ENCODE results near the gene AQP6.

The AQP6 gene

DNA sequence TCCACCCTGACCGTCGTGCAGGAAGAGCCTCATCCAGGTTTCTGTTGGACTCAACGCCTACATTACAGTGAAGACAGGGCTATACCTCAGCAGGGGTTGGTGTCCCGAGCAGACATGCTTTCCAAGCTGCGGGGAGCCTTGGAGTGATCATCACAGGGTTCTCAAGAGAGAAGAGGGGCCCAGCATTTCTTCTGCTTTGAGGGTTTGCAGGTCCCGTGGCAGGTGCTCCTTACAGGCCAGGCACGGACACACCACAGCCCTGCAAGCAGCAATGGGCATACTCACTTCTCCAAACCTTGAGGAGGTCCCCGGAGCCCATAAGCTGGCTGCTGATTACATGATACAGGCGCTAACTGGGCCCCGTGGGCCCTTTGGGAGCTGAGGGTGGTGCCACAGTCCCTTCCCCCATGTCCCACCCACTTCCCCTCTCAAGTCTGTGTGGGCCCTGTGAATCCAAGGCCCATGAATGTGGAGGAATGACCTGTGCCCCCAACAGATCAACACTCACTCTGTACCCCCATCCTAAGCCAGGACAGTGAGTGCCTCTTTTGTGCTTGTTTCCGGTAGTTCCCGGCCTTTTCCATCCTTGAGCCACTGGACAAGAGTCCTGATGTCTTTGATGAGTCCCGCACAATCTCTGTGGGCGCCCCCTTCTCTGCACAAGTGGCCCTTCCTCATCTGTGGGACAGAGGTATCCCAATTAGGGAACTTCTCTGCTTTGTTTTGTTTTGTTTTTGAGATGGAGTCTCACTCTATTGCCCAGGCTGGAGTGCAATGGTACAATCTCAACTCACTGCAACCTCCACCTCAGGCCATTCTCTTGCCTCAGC, 21.1 kb upstream of the AQP6 start:
- TF ChIP-seq, protein P1, sequence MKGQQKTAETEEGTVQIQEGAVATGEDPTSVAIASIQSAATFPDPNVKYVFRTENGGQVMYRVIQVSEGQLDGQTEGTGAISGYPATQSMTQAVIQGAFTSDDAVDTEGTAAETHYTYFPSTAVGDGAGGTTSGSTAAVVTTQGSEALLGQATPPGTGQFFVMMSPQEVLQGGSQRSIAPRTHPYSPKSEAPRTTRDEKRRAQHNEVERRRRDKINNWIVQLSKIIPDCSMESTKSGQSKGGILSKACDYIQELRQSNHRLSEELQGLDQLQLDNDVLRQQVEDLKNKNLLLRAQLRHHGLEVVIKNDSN (IDR thresholded peaks at IDR 0.05) = no peak
- TF ChIP-seq, protein P2, sequence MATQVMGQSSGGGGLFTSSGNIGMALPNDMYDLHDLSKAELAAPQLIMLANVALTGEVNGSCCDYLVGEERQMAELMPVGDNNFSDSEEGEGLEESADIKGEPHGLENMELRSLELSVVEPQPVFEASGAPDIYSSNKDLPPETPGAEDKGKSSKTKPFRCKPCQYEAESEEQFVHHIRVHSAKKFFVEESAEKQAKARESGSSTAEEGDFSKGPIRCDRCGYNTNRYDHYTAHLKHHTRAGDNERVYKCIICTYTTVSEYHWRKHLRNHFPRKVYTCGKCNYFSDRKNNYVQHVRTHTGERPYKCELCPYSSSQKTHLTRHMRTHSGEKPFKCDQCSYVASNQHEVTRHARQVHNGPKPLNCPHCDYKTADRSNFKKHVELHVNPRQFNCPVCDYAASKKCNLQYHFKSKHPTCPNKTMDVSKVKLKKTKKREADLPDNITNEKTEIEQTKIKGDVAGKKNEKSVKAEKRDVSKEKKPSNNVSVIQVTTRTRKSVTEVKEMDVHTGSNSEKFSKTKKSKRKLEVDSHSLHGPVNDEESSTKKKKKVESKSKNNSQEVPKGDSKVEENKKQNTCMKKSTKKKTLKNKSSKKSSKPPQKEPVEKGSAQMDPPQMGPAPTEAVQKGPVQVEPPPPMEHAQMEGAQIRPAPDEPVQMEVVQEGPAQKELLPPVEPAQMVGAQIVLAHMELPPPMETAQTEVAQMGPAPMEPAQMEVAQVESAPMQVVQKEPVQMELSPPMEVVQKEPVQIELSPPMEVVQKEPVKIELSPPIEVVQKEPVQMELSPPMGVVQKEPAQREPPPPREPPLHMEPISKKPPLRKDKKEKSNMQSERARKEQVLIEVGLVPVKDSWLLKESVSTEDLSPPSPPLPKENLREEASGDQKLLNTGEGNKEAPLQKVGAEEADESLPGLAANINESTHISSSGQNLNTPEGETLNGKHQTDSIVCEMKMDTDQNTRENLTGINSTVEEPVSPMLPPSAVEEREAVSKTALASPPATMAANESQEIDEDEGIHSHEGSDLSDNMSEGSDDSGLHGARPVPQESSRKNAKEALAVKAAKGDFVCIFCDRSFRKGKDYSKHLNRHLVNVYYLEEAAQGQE (IDR thresholded peaks at IDR 0.05; ENCODE audit: low read depth) = no peak
- TF ChIP-seq EP300 (IDR thresholded peaks at IDR 0.05; ENCODE audit: borderline replicate concordance) (no peak), FOXM1 (IDR thresholded peaks at IDR 0.05; ENCODE audit: borderline replicate concordance, low read depth) (no peak), TAF1 (IDR thresholded peaks at IDR 0.05; ENCODE audit: low read depth) (no peak), RAD21 (IDR thresholded peaks at IDR 0.05; ENCODE audit: low read depth) (no peak), TEAD4 (IDR thresholded peaks at IDR 0.05) (no peak), CEBPB (IDR thresholded peaks at IDR 0.05) (no peak), CREB1 (IDR thresholded peaks at IDR 0.05; ENCODE audit: low read depth) (no peak), EGR1 (IDR thresholded peaks at IDR 0.05) (no peak), YY1 (IDR thresholded peaks at IDR 0.05; ENCODE audit: low read depth) (no peak), TCF12 (IDR thresholded peaks at IDR 0.05; ENCODE audit: low read depth) (no peak)
- TF ChIP-seq, protein P3, sequence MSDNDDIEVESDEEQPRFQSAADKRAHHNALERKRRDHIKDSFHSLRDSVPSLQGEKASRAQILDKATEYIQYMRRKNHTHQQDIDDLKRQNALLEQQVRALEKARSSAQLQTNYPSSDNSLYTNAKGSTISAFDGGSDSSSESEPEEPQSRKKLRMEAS (IDR thresholded peaks at IDR 0.05) = no peak

DNA sequence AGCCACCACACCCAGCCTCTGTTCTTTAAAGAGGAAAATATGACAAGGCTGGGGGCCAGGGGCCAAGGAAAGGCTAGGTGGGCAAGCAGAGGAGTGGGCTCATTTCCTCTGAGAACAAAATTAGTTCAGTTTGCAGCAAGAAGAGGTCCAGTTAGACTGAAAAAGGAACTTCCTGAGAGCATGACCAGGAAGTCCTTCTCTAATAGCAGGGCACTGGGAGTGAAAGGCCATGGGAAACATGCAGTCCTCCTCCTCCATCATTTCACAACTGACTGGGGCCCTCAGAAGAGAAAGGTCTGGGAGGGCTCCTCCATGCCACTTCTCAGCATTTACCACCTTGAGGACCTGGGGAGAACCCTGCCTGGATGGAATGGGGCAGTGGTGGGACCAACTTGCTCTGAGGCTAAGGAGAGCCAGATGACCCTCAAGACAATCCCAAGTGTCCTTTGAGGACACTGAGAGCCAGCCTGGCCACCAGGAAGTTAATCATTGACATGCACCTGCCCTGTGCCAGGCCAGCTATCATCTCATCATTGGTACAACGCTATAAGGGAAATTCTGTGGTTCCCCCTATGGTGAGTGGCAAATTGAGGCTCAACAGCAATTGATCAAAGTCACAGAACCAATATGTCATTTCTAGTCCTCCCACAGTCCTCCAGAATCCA, 20.2 kb upstream of the AQP6 start:
- TF ChIP-seq CEBPB (IDR thresholded peaks at IDR 0.05) (no peak), TAF1 (IDR thresholded peaks at IDR 0.05; ENCODE audit: low read depth) (no peak), TEAD4 (IDR thresholded peaks at IDR 0.05) (no peak), ZBTB7A (IDR thresholded peaks at IDR 0.05; ENCODE audit: low read depth) (no peak), CREB1 (IDR thresholded peaks at IDR 0.05; ENCODE audit: low read depth) (no peak), RAD21 (IDR thresholded peaks at IDR 0.05; ENCODE audit: low read depth) (no peak), EP300 (IDR thresholded peaks at IDR 0.05; ENCODE audit: borderline replicate concordance) (no peak), YY1 (IDR thresholded peaks at IDR 0.05; ENCODE audit: low read depth) (no peak), NFIC (IDR thresholded peaks at IDR 0.05) (no peak), FOXM1 (IDR thresholded peaks at IDR 0.05; ENCODE audit: borderline replicate concordance, low read depth) (no peak), TCF12 (IDR thresholded peaks at IDR 0.05; ENCODE audit: low read depth) (no peak)
- TF ChIP-seq, protein P3 (IDR thresholded peaks at IDR 0.05) = no peak
- TF ChIP-seq, protein P1 (IDR thresholded peaks at IDR 0.05) = no peak
- TF ChIP-seq, protein P2 (IDR thresholded peaks at IDR 0.05; ENCODE audit: low read depth) = no peak

DNA sequence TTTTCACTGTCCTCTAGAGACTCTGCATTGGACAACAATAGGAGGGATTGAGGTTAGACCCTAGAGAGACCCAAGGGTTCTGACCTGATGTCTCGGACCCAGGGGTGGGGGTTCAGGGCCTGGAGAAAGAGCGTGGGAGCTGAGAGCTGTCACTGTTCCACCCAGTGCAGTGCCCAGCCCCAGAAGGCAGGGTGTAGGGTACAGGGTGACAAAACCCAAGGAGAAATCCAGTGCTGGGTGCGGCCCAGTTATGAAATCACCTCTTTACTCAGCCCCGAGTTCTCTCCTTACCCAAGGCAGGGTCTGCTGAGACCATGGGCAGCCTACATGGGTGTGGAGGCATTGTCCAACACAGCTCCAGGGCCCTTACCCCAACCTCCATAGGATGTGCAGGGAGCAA, 19.6 kb upstream of the AQP6 start:
- no peak for TF ChIP-seq FOXM1 (IDR thresholded peaks at IDR 0.05; ENCODE audit: borderline replicate concordance, low read depth)
- TF ChIP-seq TEAD4 (IDR thresholded peaks at IDR 0.05) = no peak
- TF ChIP-seq RAD21 (IDR thresholded peaks at IDR 0.05; ENCODE audit: low read depth) = no peak
- TF ChIP-seq EGR1 (IDR thresholded peaks at IDR 0.05) = no peak
- TF ChIP-seq TAF1 (IDR thresholded peaks at IDR 0.05; ENCODE audit: low read depth) = no peak
- TF ChIP-seq NFIC (IDR thresholded peaks at IDR 0.05) = no peak
- TF ChIP-seq YY1 (IDR thresholded peaks at IDR 0.05; ENCODE audit: low read depth) = no peak
- TF ChIP-seq, protein P1 (IDR thresholded peaks at IDR 0.05) = no peak
- no peak for TF ChIP-seq EP300 (IDR thresholded peaks at IDR 0.05; ENCODE audit: borderline replicate concordance)
- TF ChIP-seq CEBPB (IDR thresholded peaks at IDR 0.05) = no peak
- TF ChIP-seq CREB1 (IDR thresholded peaks at IDR 0.05; ENCODE audit: low read depth) = no peak
- TF ChIP-seq ZBTB7A (IDR thresholded peaks at IDR 0.05; ENCODE audit: low read depth) = no peak

DNA sequence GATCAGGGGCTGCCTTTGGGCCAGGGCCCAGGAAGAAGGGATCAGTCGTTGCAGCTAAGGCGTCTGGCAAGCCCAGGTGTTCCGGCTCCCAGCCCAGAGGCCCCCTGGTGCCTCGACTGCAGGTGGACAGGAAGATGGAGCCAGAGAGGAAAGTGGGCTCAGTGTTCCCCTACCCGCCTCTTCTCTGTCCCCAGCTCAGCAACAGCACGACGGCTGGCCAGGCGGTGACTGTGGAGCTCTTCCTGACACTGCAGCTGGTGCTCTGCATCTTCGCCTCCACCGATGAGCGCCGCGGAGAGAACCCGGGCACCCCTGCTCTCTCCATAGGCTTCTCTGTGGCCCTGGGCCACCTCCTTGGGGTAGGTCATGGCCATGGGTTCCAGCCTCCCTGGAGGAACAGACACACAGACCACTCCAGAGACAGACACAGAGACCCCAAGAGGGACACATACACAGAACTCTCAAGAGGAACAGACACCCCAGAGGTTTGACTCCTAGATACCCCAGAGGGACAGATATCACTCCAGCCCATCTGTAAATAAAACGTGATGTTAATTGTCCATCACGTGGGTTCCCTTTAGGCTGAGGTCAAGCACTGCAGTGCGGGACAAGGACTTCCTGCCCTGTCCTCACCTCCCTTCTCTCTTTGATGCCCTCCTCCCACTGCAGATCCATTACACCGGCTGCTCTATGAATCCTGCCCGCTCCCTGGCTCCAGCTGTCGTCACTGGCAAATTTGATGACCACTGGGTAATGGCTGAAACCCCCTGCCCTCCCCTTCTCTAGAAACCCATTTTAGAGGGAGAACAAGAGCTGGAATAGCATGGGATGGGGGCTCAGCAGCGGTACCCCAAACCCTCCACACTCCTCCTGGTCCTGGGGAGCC, 18.5 kb upstream of the AQP6 start:
- TF ChIP-seq TEAD4 (IDR thresholded peaks at IDR 0.05) (no peak), RAD21 (IDR thresholded peaks at IDR 0.05; ENCODE audit: low read depth) (no peak), EGR1 (IDR thresholded peaks at IDR 0.05) (no peak), TAF1 (IDR thresholded peaks at IDR 0.05; ENCODE audit: low read depth) (no peak), CEBPB (IDR thresholded peaks at IDR 0.05) (no peak), EP300 (IDR thresholded peaks at IDR 0.05; ENCODE audit: borderline replicate concordance) (no peak), CREB1 (IDR thresholded peaks at IDR 0.05; ENCODE audit: low read depth) (no peak), NFIC (IDR thresholded peaks at IDR 0.05) (no peak), FOXM1 (IDR thresholded peaks at IDR 0.05; ENCODE audit: borderline replicate concordance, low read depth) (no peak), TCF12 (IDR thresholded peaks at IDR 0.05; ENCODE audit: low read depth) (no peak), ZBTB7A (IDR thresholded peaks at IDR 0.05; ENCODE audit: low read depth) (no peak)
- TF ChIP-seq, protein P1 (IDR thresholded peaks at IDR 0.05) = no peak
- TF ChIP-seq, protein P3 (IDR thresholded peaks at IDR 0.05) = no peak
- TF ChIP-seq, protein P2 (IDR thresholded peaks at IDR 0.05; ENCODE audit: low read depth) = no peak
